Measurements from ENCODE around the gene EMB. TPM values are rescaled to one million over a fixed set of nuclear protein-coding genes. Genes with fewer than 3 reads are reported as not detected.
A peak's percentile ranks its signal among the peaks of the same experiment; 100 is the strongest.
"Not testable (repeated sequence)": the region's sequence is repeated elsewhere in the genome, so short reads cannot be mapped to it uniquely, and the experiment has no call there.

EMB gene
- total RNA-seq, 1 donor from 2014 or later, result 27.5 TPM

GRCh38 chr5:50435168-50435567 is 5.9 kb downstream of the EMB start:
- Mint-ChIP-seq H3K36me3 (ENCODE audit: low read depth, unreplicated experiment) (no peaks in the 10 kb centered on the region), H3K27ac (ENCODE audit: unreplicated experiment) (no peak overlapping the region), H3K9me3 (ENCODE audit: unreplicated experiment) (no peaks in the 10 kb centered on the region), H3K27me3 (ENCODE audit: unreplicated experiment) (no peaks in the 10 kb centered on the region), H3K4me1 (ENCODE audit: unreplicated experiment) (peaks cover 8% of the 10 kb centered on the region), H3K4me3 (ENCODE audit: unreplicated experiment) (no peak overlapping the region)
- TF ChIP-seq CTCF (IDR thresholded peaks at IDR 0.05; ENCODE audit: unreplicated experiment), result no peak
- DNase-seq (ENCODE audit: low spot score), result no peak

- not testable (repeated sequence) for H3K27ac Mint-ChIP-seq (ENCODE audit: unreplicated experiment); H3K36me3 Mint-ChIP-seq (ENCODE audit: low read depth, unreplicated experiment); H3K9me3 Mint-ChIP-seq (ENCODE audit: unreplicated experiment); DNase-seq (ENCODE audit: low spot score); H3K27me3 Mint-ChIP-seq (ENCODE audit: unreplicated experiment); H3K4me3 Mint-ChIP-seq (ENCODE audit: unreplicated experiment)
- H3K4me1 Mint-ChIP-seq (ENCODE audit: unreplicated experiment), result peaks cover 14% of the 10 kb centered on the region
These were observed 9.8 kb downstream of the EMB start for GRCh38 chr5:50431133-50431904.

- H3K4me1 Mint-ChIP-seq (ENCODE audit: unreplicated experiment); DNase-seq (ENCODE audit: low spot score); H3K36me3 Mint-ChIP-seq (ENCODE audit: low read depth, unreplicated experiment); H3K4me3 Mint-ChIP-seq (ENCODE audit: unreplicated experiment); H3K27me3 Mint-ChIP-seq (ENCODE audit: unreplicated experiment); H3K9me3 Mint-ChIP-seq (ENCODE audit: unreplicated experiment): not testable (repeated sequence)
- H3K27ac Mint-ChIP-seq (ENCODE audit: unreplicated experiment), result peak overlapping the region; percentile 82
These were observed 17.8 kb downstream of the EMB start for GRCh38 chr5:50423100-50423799.

- H3K27me3 Mint-ChIP-seq (ENCODE audit: unreplicated experiment); DNase-seq (ENCODE audit: low spot score); H3K4me1 Mint-ChIP-seq (ENCODE audit: unreplicated experiment); H3K36me3 Mint-ChIP-seq (ENCODE audit: low read depth, unreplicated experiment); H3K4me3 Mint-ChIP-seq (ENCODE audit: unreplicated experiment); H3K27ac Mint-ChIP-seq (ENCODE audit: unreplicated experiment); H3K9me3 Mint-ChIP-seq (ENCODE audit: unreplicated experiment): not testable (repeated sequence)
These were observed 19.7 kb downstream of the EMB start for GRCh38 chr5:50421184-50421950.

- peaks cover 7% of the 10 kb centered on the region for H3K4me1 Mint-ChIP-seq (ENCODE audit: unreplicated experiment)
- no peak overlapping the region for H3K4me3 Mint-ChIP-seq (ENCODE audit: unreplicated experiment)
- DNase-seq (ENCODE audit: low spot score), result no peak
- H3K9me3 Mint-ChIP-seq (ENCODE audit: unreplicated experiment), result no peaks in the 10 kb centered on the region
- peaks cover 3% of the 10 kb centered on the region for H3K36me3 Mint-ChIP-seq (ENCODE audit: low read depth, unreplicated experiment)
- H3K27ac Mint-ChIP-seq (ENCODE audit: unreplicated experiment), result peak overlapping the region; percentile 8
- peaks cover 3% of the 10 kb centered on the region for H3K27me3 Mint-ChIP-seq (ENCODE audit: unreplicated experiment)
- TF ChIP-seq CTCF (IDR thresholded peaks at IDR 0.05; ENCODE audit: unreplicated experiment), result no peak
These were observed 20.6 kb downstream of the EMB start for GRCh38 chr5:50420343-50420935.

GRCh38 chr5:50419656-50420055 is 21.4 kb downstream of the EMB start:
- H3K4me1 Mint-ChIP-seq (ENCODE audit: unreplicated experiment); H3K9me3 Mint-ChIP-seq (ENCODE audit: unreplicated experiment); H3K36me3 Mint-ChIP-seq (ENCODE audit: low read depth, unreplicated experiment); DNase-seq (ENCODE audit: low spot score); H3K27ac Mint-ChIP-seq (ENCODE audit: unreplicated experiment); H3K27me3 Mint-ChIP-seq (ENCODE audit: unreplicated experiment); H3K4me3 Mint-ChIP-seq (ENCODE audit: unreplicated experiment): not testable (repeated sequence)

- not testable (repeated sequence) for H3K27me3 Mint-ChIP-seq (ENCODE audit: unreplicated experiment); H3K4me3 Mint-ChIP-seq (ENCODE audit: unreplicated experiment); H3K4me1 Mint-ChIP-seq (ENCODE audit: unreplicated experiment); H3K27ac Mint-ChIP-seq (ENCODE audit: unreplicated experiment); H3K36me3 Mint-ChIP-seq (ENCODE audit: low read depth, unreplicated experiment); H3K9me3 Mint-ChIP-seq (ENCODE audit: unreplicated experiment); DNase-seq (ENCODE audit: low spot score)
These were observed 24.5 kb downstream of the EMB start for GRCh38 chr5:50416637-50417036.
